ENCODE results near the gene PCNT. TPM values are rescaled to one million over a fixed set of nuclear protein-coding genes. Genes with fewer than 3 reads are reported as not detected.
A peak's percentile ranks its signal among the peaks of the same experiment; 100 is the strongest.

The PCNT gene
- total and polyA plus RNA-seq, 9 of the 15 experiments (the other 6 are each of a cell fraction or from before 2014, with no cell fraction given): 9.1 to 53.5 (median 31.3) TPM

GRCh38 chr21:46397993-46398392, 74.0 kb downstream of the PCNT start:
- H3K36me3 ChIP-seq (ENCODE audit: control insufficient read depth, insufficient read depth, low read length): peaks cover 74% of the 10 kb centered on the region; the same call in 2 of the 3 replicates
- no peak overlapping the region for H2AFZ ChIP-seq (ENCODE audit: low read depth, low read length)
- no peaks in the 10 kb centered on the region for H3K27me3 ChIP-seq (ENCODE audit: control insufficient read depth in 2 of 2, insufficient read depth in 2 of 2, low read length in 2 of 2)
- 94% methylated on average over 19 of the region's 22 CpGs for whole genome bisulfite sequencing (ENCODE audit: insufficient coverage, low coverage, missing lambda C conversion rate)
- ChIA-PET CTCF (ENCODE audit: low intra/inter-chr PET ratio) (no interaction called here), POLR2A (interaction anchor here (1.1 kb wide), 1 partner anchor 43 kb away, joined by 3 read pairs; no protein-coding TSS in a partner anchor)
- H3K79me2 ChIP-seq (ENCODE audit: control insufficient read depth, insufficient read depth, low read length): no peaks in the 10 kb centered on the region
- no peaks in the 10 kb centered on the region for H3K9me3 ChIP-seq (replicated peaks; ENCODE audit: control insufficient read depth, insufficient read depth, low read depth, low read length)
- DNase-seq (ENCODE audit: extremely low read depth in 1 of 4, low spot score in 3 of 4): no peak
- TF ChIP-seq POU5F1 (IDR thresholded peaks at IDR 0.05; ENCODE audit: borderline replicate concordance, low read depth, low read length, partially characterized antibody) (no peak), LARP7 (IDR thresholded peaks at IDR 0.05) (no peak), POLR2G (IDR thresholded peaks at IDR 0.05; ENCODE audit: low read depth, low read length) (peak; percentile 30; the same call in 1 of the 2 replicates)
- TF ChIP-seq, protein P1, sequence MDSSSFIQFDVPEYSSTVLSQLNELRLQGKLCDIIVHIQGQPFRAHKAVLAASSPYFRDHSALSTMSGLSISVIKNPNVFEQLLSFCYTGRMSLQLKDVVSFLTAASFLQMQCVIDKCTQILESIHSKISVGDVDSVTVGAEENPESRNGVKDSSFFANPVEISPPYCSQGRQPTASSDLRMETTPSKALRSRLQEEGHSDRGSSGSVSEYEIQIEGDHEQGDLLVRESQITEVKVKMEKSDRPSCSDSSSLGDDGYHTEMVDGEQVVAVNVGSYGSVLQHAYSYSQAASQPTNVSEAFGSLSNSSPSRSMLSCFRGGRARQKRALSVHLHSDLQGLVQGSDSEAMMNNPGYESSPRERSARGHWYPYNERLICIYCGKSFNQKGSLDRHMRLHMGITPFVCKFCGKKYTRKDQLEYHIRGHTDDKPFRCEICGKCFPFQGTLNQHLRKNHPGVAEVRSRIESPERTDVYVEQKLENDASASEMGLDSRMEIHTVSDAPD (CRISPR knock-in tag; IDR thresholded peaks at IDR 0.05): no peak
- no peak overlapping the region for H3K9ac ChIP-seq (ENCODE audit: insufficient read depth in 1 of 2, low read depth in 2 of 2, low read length in 2 of 2)
- H3K4me3 ChIP-seq: no peak overlapping the region
- H4K20me1 ChIP-seq (replicated peaks; ENCODE audit: control insufficient read depth, insufficient read depth, low read length): no peaks in the 10 kb centered on the region
- no peak for ATAC-seq
- in situ Hi-C loops (cut with MboI) (no loop called here), intact Hi-C loops (cut with micrococcal nuclease) (no loop called here)
- no peak overlapping the region for H3K27ac ChIP-seq (ENCODE audit: extremely low read depth, low read depth, low read length)
- BruUV-seq (replicated peaks): no TSS peak
- H3K4me2 ChIP-seq (ENCODE audit: insufficient read depth, low read length): no peak overlapping the region
- no peaks in the 10 kb centered on the region for H3K9me1 ChIP-seq (ENCODE audit: control insufficient read depth, insufficient read depth, low read length)
- FAIRE-seq: no peak
- H3K4me1 ChIP-seq (replicated peaks in 1 of 2; ENCODE audit: control insufficient read depth in 2 of 2, insufficient read depth in 2 of 2, low read length in 2 of 2): peaks cover 5 to 21% of the 10 kb centered on the region in 2 experiments; a peak in 4 of 5 replicates
